Smooth muscle cell (in vitro differentiated cells): ENCODE results near the gene KLHL24. TPM values are rescaled to one million over a fixed set of nuclear protein-coding genes. Genes with fewer than 3 reads are reported as not detected.
A peak's percentile ranks its signal among the peaks of the same experiment; 100 is the strongest.
"Not testable (repeated sequence)": the region's sequence is repeated elsewhere in the genome, so short reads cannot be mapped to it uniquely, and the experiment has no call there.

Experiments
- DNase-seq: peaks from one replicate; lab custom pipeline; 2025; ENCODE audit not compliant: unreplicated experiment; lab: John Stamatoyannopoulos, UW
- H2AFZ ChIP-seq: fragments of 200-600 bp; sonication (generic); 2 replicates; pipeline ENCODE4 v1.6.0; 2016; ENCODE audit warnings: antibody characterized with exemption, low read depth, mild to moderate bottlenecking
- H3F3A ChIP-seq: fragments of 200-600 bp; sonication (generic); 2 replicates; pipeline ENCODE4 v1.6.0; 2017; ENCODE audit warnings: antibody characterized with exemption, low read depth
- H3K27ac ChIP-seq: fragments of 200-600 bp; sonication (generic); 2 replicates; pipeline ENCODE4 v1.5.1; 2016; ENCODE audit warnings: low read depth, mild to moderate bottlenecking
- H3K27me3 ChIP-seq: fragments of 200-600 bp; sonication (generic); 2 replicates; pipeline ENCODE4 v1.6.1; 2016; ENCODE audit warnings: low read depth, mild to moderate bottlenecking
- H3K36me3 ChIP-seq: fragments of 200-600 bp; sonication (generic); 2 replicates; pipeline ENCODE4 v1.5.1; 2016; ENCODE audit warnings: low read depth
- H3K4me1 ChIP-seq: fragments of 200-600 bp; sonication (generic); 2 replicates; pipeline ENCODE4 v1.5.1; 2016; ENCODE audit warnings: low read depth
- H3K4me2 ChIP-seq: fragments of 200-600 bp; sonication (generic); 2 replicates; pipeline ENCODE4 v1.6.0; 2016; ENCODE audit warnings: mild to moderate bottlenecking
- H3K4me3 ChIP-seq: fragments of 200-600 bp; sonication (generic); 2 replicates; pipeline ENCODE4 v1.5.1; 2016; ENCODE audit warnings: mild to moderate bottlenecking
- H3K79me2 ChIP-seq: fragments of 200-600 bp; sonication (generic); 2 replicates; pipeline ENCODE4 v1.6.0; 2016; ENCODE audit warnings: low read depth, mild to moderate bottlenecking
- H3K9ac ChIP-seq: fragments of 200-600 bp; sonication (generic); 2 replicates; pipeline ENCODE4 v1.6.0; 2016; ENCODE audit warnings: low read depth
- H3K9me3 ChIP-seq: fragments of 200-600 bp; sonication (generic); replicated peaks from 2 replicates; pipeline ENCODE4 v1.5.1; 2016; ENCODE audit warnings: low read depth
- H4K20me1 ChIP-seq: fragments of 200-600 bp; sonication (generic); 2 replicates; pipeline ENCODE4 v1.6.0; 2016; ENCODE audit warnings: low read depth
- WGBS: methylation state at CpG from one replicate; pipeline ENCODE4 v1.1.7; 2016; ENCODE audit warnings: low lambda C conversion rate; 5-methylcytosine and 5-hydroxymethylcytosine counted together
- polyA plus RNA-seq: library from polyadenylated mRNA; unstranded; fragments of >200 nt; fragmentation: Nextera tagmentation; extraction: Ambion mirVana; gene quantifications from 2 replicates; pipeline ENCODE4 v1.2.1, GENCODE V29; 2016
- total RNA-seq: library from RNA; depleted of rRNA; stranded (reverse); fragments of >200 nt; gene quantifications from 2 replicates; pipeline ENCODE4 v1.2.3, GENCODE V29; 2014
- TF ChIP-seq, protein P1 (sequence below): fragments of 200-600 bp; sonication (generic); IDR thresholded peaks from 2 replicates; pipeline ENCODE4 v1.5.1; 2017; ENCODE audit warnings: borderline replicate concordance, mild to moderate bottlenecking, antibody characterized with exemption; ENCODE audit not compliant: insufficient read depth, poor library complexity, severe bottlenecking

Gene KLHL24
- total and polyA plus RNA-seq, 2 experiments from 2014 or later = 11.0 to 71.5 TPM

DNA sequence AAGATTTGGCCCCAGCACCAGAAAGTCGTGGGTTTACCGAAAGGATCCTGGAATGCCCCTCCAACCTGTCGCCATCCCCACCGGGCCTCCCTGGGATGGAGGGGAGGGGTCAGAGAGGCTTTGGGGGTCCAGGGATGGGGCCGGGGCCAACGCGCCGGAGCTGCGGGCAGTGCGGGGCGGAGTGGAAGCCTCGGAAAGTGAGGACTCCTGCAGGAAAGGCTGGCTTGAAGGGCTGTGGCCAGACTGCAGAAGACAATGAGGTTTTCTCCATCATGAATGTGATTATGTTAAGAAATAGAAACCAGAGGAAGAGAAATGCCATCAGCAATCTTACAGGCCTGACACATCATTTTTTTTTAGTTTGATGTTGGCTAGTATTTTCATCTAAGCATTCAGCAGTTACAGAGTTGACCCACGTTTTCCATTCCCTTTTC is 62.9 kb downstream of the KLHL24 start:
- H3K4me2 ChIP-seq = peak overlapping the region; percentile 92
- TF ChIP-seq, protein P1, sequence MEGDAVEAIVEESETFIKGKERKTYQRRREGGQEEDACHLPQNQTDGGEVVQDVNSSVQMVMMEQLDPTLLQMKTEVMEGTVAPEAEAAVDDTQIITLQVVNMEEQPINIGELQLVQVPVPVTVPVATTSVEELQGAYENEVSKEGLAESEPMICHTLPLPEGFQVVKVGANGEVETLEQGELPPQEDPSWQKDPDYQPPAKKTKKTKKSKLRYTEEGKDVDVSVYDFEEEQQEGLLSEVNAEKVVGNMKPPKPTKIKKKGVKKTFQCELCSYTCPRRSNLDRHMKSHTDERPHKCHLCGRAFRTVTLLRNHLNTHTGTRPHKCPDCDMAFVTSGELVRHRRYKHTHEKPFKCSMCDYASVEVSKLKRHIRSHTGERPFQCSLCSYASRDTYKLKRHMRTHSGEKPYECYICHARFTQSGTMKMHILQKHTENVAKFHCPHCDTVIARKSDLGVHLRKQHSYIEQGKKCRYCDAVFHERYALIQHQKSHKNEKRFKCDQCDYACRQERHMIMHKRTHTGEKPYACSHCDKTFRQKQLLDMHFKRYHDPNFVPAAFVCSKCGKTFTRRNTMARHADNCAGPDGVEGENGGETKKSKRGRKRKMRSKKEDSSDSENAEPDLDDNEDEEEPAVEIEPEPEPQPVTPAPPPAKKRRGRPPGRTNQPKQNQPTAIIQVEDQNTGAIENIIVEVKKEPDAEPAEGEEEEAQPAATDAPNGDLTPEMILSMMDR = no peak
- 0% methylated on average over 6 of the region's 13 CpGs for WGBS
- peak overlapping the region; percentile 83 for H3K9ac ChIP-seq
- H3K27ac ChIP-seq = peak overlapping the region; percentile 58
- peak overlapping the region; percentile 96 for H2AFZ ChIP-seq
- no peaks in the 10 kb centered on the region for H3K27me3 ChIP-seq
- H4K20me1 ChIP-seq = peaks cover 45% of the 10 kb centered on the region
- no peaks in the 10 kb centered on the region for H3K9me3 ChIP-seq
- peak; percentile 24 for DNase-seq
- H3K4me3 ChIP-seq = peak overlapping the region; percentile 98
- H3K4me1 ChIP-seq = peaks cover 11% of the 10 kb centered on the region
- H3F3A ChIP-seq = no peaks in the 10 kb centered on the region
- H3K36me3 ChIP-seq = no peaks in the 10 kb centered on the region
- peaks cover 57% of the 10 kb centered on the region for H3K79me2 ChIP-seq

DNA sequence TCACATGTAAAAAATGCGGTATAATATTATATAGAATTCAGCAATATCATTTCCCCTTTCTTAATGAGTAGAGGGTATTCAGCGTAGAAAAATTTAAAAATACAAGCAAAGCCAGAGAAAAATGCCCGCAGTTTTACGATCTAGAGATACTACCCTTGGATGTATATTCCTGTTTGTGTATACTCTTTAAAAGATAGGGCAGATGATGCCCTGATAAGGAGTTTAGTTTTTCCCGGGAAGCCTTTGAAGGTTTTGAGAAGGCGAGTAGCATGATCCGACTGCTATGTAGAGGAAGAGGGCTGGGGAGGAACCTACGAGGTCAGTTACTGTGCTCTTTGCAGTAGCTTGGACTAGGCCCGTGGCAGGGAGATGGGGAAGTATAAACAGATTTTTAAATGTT is 63.3 kb downstream of the KLHL24 start:
- 2% methylated on average over 9 of the region's 9 CpGs for WGBS
- H3K27ac ChIP-seq = peak overlapping the region; percentile 58
- H3K4me2 ChIP-seq = peak overlapping the region; percentile 92
- peak overlapping the region; percentile 83 for H3K9ac ChIP-seq
- peaks cover 11% of the 10 kb centered on the region for H3K4me1 ChIP-seq
- DNase-seq = no peak
- H3K4me3 ChIP-seq = peak overlapping the region; percentile 98
- H3K27me3 ChIP-seq = no peaks in the 10 kb centered on the region
- H3K79me2 ChIP-seq = peaks cover 61% of the 10 kb centered on the region
- TF ChIP-seq, protein P1 = no peak
- H3F3A ChIP-seq = no peaks in the 10 kb centered on the region
- H4K20me1 ChIP-seq = peaks cover 50% of the 10 kb centered on the region
- no peaks in the 10 kb centered on the region for H3K9me3 ChIP-seq
- peak overlapping the region; percentile 96 for H2AFZ ChIP-seq
- H3K36me3 ChIP-seq = no peaks in the 10 kb centered on the region

DNA sequence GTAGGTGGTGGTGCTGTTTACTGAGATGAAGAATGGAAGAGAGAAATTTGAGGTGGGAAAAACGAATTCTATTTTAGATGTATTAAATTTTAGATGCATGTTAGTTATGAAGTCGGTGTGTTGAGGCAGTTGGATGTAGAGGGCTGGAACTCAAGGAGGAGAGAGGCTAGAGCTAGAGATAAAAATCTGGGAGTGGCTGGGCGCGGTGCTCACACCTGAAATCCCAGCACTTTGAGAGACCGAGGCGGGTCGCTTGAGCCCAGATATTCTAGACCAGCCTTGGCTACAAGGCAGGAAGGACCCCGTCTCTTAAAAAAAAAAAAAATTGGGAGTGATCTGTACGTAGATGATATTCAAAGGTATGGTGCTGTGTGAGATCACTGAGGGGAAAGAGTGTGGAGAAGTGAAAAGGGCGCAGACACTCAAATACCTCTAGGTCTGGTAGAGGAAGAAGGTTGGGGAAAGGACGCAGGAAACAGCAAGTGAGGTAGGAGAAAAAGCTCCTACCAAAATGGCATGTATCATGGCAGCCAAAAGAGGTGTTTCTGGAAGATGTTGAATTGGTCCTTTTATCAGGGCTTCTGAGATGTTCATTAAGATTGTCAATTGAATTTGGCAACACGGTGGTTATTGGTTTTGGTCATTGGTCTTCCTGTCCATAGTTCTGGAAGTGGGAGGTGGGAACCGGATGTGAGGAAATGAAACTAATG is 64.0 kb downstream of the KLHL24 start:
- Histone ChIP-seq H3K27ac (no peak overlapping the region), H3K4me3 (peak overlapping the region; percentile 98), H3K27me3 (no peaks in the 10 kb centered on the region), H3K9ac (peak overlapping the region; percentile 83), H2AFZ (no peak overlapping the region), H3K4me2 (peak overlapping the region; percentile 92), H3K4me1 (peaks cover 11% of the 10 kb centered on the region), H3K36me3 (no peaks in the 10 kb centered on the region), H3F3A (no peaks in the 10 kb centered on the region), H4K20me1 (peaks cover 56% of the 10 kb centered on the region), H3K9me3 (no peaks in the 10 kb centered on the region), H3K79me2 (peaks cover 68% of the 10 kb centered on the region)
- TF ChIP-seq, protein P1 = no peak
- WGBS = 28% methylated on average over 13 of the region's 13 CpGs
- DNase-seq = no peak

DNA sequence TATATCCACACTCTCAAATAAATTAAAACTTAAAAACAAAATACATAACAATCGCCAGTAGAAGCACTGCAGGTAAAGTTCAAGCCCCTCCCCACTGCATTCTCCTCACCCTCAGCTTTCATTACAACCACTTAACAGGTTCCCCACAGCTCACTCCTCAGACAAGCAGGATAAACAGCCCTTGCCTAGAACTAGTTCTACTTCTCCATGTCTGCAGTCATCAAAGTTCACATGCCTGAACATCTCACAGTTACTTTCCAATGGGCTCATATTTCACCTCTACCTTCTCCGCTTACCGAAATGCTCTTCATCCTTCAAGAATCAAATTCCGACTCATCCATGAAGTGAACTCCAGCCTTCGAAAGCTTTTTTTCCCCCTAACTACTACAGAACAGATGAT is 66.3 kb downstream of the KLHL24 start:
- Histone ChIP-seq H3K79me2 (peaks cover 91% of the 10 kb centered on the region), H3K9me3 (no peaks in the 10 kb centered on the region), H3K4me2 (no peak overlapping the region), H4K20me1 (peaks cover 80% of the 10 kb centered on the region), H3K4me3 (no peak overlapping the region), H3K27ac (no peak overlapping the region), H3K36me3 (no peaks in the 10 kb centered on the region), H3K27me3 (no peaks in the 10 kb centered on the region), H2AFZ (no peak overlapping the region), H3K9ac (no peak overlapping the region), H3F3A (no peaks in the 10 kb centered on the region), H3K4me1 (peaks cover 11% of the 10 kb centered on the region)
- TF ChIP-seq, protein P1 = no peak
- WGBS = 70% methylated on average over 5 of the region's 5 CpGs
- DNase-seq = no peak

DNA sequence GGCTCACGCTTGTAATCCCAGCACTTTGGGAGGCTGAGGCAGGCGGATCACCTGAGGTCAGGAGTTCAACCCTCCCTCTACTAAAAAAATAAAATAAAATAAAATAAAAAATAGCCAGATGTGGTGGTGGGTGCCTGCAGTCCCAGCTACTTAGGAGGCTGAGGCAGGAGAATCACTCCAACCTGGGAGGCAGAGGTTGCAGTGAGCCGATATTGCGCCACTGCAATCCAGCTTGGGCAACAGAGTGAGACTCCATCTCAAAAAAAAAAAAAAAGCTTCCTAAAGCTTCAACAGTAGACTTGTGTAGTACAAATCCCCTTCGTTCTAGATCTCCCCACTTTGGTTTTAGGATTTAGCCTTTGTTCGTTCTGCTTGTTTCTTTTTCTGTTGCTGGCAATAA is 68.5 kb downstream of the KLHL24 start:
- DNase-seq, H3K36me3 ChIP-seq, H2AFZ ChIP-seq, H3K4me3 ChIP-seq, H3K27ac ChIP-seq, H3K9ac ChIP-seq, H3K4me2 ChIP-seq, H3F3A ChIP-seq, H3K9me3 ChIP-seq, H3K27me3 ChIP-seq: not testable (repeated sequence)
- Histone ChIP-seq H3K79me2 (peaks cover 100% of the 10 kb centered on the region), H3K4me1 (peaks cover 11% of the 10 kb centered on the region), H4K20me1 (peaks cover 100% of the 10 kb centered on the region)
- WGBS = 92% methylated on average over 6 of the region's 6 CpGs
